HG02678 (cell line): Measurements from ENCODE around the gene NGF.

ENCODE experiments used
- ATAC-seq: cut with Tn5 transposase; IDR thresholded peaks from one replicate; pipeline ENCODE4 v1.9.1; 2021; ENCODE audit warnings: mild to moderate bottlenecking, moderate library complexity; ENCODE audit not compliant: unreplicated experiment

NGF gene

DNA sequence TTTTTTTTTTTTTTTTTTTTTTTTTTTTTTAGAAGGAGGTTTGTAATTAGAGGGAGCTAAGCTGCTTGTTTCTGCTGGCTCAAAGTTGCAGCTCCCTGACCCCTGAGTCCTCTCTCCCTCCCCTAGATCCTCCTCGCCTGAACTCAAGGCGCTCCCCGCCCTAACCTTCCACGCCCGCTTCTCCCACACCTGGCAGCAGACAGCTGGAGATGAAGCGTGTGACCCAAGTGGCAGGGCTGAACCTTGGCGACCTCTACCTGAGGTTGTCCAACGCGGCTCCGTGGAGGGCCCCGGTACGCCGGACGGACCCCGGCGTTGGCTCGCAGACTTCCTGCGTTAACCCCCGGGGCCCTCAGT, 795 bp downstream of the NGF start:
- ATAC-seq, result no peak

DNA sequence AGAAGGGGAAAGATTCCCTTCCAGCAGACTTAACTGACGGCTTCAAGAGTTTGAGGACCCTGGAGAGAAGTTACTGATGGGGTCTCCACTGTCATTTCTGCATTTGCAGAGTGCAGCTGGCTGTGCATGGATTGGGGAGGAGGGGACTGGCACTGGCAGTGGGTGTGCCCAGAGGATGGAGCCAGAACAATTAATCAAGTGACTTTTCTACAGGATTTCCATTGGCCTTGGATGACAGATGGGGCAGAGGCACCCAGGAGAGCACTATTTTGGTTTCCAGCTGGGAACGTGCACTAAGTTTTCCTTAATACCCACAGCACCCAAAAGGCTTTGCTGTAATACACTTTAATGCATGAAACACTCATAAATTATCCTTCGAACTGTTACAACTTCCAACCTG, 1.3 kb downstream of the NGF start:
- no peak for ATAC-seq

DNA sequence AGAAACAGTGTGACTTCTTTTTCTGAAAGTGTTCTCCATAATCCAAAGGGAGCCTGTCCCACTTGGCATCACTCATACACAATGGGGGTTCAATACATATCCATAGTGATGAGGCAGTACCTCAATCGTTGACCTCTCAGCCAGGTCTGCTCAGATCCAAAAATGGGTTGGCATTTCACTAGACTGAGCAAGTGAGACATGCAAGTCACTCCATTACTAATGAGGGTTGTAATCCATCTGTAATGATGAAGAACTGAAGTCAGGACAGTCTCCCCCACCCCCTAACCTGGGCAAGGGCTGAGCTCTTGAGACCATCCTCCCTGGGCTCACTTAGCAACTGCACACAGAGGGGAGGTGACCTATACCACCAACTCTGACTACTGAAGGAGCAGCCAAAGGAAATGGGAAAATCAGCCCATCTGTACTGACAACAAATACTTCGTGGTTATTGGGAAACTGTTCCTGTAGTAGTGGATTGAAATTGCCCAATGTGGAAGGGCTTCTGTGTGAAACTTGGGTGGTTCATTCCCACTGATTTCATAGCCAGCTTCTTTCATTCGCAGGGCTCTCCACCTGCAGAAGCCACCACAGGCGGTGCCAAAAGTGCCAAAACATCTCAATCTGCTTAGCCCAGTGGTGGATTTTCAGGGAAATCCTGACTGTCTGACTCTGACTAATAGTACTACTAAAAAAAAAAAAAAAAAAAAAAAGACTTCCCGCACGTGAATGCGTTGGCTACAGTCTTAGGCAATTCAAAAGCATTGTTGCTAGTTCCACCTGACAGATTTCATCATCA, 5.0 kb downstream of the NGF start:
- no peak for ATAC-seq

DNA sequence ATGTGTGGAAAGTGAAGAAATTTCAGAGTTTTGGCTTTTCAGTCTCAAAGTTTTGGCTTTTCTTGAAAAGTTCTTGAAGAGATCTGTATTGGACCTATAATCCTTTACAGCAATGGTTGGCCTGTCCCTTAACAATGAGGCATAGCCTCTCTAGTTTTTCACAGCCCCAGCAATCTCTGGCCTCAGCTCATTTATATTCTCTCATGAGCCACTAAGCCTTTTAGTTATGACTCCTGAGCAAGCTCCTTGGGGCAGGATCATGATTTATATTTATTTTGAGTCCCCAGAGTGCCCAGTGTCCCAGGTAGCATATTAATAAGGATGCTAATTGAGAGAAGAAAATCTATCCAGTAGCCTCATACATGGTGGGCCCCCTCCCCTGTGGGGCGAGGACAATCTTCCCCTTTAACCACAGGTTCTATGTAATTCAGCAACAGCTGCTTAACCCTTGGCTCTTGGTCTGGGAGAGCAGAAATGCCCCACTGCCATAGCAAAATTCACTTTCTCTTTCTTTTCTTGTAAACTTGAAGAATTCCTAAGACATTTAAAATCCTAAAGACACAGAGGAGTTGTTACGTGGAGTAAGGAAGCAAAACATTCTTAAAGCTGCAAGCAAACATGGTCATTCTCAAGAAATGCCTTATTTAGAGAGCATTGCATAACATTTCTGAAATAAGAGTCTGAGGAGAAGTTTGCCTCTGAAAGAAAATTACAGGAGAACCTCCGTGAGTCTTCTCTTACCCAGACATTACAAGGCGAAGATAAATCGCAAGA, 6.3 kb downstream of the NGF start:
- no peak for ATAC-seq

DNA sequence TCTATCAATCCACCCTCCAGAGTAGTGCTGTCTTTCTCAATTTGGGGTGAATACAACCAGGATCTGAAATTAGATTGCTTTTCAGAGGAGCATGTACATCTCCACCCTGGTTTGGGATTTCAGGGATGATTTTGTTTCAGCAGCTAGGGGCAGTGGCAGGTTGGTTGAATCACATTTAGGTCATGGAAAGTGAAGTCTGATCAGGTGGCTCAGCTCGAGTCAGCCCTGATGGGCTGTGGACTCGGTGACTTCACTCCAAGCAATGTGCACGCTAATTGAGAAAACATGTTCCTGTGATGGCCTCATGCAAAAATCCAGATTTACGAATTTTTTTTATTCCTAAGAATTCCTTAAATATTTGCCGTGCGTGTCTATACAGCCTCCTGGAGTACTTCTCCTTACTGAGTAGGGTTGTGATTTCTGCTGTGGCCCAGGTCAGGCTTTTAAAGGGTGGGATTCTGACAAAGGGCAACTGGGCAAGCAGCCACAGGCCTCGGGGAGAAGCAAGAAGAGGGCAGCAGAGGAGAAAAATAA, 7.5 kb downstream of the NGF start:
- no peak for ATAC-seq

DNA sequence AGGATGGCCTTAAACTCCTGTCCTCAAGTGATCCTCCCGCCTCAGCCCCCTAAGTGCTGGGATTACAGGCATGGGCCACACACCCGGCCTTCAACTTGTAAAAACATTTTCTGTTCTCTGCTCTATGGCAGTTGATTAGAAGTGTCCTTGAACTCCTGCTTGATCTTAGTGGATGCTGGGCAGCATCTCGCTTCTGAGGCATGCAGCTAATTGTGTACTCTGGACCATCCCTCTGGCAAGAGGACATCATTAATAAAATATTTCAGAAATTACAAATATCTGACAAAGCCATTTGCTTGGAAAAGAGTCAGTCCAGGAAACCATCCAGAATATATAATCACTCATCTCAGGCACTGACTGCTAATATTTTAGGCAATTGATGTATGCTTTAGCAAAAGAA, 8.1 kb downstream of the NGF start:
- no peak for ATAC-seq

DNA sequence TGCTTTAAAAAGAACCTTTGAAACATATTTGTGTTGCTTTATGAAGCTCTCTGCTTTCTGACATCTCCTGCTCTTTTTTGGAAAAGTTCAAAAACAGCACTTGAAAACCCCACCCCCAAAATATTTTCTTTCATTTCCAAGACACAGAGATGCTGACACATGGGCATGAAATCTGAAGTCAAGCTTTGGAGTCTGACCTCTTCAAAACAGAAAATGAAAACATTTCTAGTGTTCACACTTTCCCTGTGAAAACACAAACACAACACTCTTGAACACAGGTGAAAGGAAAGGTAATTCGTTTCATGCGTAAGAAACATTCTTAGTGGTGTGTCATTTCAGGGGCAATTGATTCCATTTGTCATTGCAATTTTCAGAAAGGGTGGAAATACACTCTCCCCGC, 10.8 kb downstream of the NGF start:
- no peak for ATAC-seq

DNA sequence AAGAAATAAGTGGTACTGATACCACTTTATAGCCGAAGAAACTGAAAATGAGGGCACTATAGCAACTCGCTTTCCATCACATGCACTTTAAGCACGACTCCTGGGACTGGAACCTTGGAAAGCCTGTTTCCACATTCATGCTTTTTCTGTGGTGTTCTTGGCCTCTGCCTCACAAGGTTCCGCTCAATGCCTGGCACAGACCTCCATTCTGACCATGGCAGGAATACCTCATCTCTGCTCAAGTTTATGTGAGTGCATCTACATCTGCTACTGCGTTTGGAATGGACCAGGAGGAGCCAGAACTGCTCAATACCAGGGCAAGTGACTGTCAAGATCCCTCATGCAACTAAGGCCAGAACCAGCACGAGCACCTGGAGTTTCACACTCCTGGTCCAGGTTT, 11.6 kb downstream of the NGF start:
- no peak for ATAC-seq

DNA sequence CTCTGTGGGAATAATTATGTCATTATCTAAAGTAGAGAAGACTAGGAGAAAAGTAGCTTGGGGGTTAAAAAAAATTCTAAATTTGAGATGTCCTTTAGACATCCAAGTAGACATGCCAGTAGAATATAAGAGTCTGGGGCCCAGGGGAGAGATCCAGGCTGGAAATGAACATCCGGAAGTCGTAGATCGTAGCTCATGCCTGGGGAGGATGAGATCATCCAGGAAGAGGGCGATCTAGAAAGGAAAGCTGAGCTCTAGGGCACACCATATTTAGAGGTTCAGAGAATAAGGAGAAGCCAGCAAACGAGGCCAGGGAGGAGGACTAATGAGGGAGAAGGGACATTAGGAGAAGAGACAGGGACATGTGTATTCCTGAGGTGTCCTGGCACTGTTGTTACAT, 12.2 kb downstream of the NGF start:
- ATAC-seq, result no peak

DNA sequence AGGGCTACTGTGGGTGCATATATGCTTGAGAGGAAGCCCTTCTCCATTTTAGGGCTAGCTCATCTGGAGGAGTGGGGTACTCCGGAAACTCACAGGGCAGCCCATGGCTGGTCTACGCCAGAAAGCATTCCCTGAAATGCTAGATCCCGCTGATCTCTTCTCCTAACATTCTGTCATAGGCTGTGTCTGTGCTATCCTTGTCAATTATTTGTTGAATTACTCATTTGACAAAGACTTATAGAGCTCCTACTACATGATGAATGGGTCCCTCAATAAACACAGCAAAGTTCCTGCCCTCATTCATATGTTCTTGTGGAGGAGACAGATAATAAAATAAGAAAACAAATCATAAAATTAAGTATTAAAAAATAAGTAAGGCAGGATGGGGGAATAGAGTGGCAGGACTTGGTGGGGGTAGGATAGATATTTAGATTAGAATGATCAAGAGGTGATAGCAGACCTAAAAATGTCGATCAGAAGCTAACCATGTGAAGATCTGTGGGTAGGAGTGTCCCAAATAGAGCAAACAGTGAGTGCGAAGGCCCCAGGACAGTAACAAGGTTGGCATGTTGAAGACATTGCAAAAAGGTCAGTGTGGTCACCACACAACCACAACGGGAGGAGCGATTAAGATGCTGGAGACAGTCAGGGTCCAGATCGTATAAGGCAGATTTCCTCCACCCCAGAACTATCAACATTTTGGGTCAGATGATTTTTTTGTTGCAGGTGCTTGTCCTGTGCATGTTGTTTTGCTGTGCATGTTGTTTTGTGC, 13.2 kb downstream of the NGF start:
- no peak for ATAC-seq

DNA sequence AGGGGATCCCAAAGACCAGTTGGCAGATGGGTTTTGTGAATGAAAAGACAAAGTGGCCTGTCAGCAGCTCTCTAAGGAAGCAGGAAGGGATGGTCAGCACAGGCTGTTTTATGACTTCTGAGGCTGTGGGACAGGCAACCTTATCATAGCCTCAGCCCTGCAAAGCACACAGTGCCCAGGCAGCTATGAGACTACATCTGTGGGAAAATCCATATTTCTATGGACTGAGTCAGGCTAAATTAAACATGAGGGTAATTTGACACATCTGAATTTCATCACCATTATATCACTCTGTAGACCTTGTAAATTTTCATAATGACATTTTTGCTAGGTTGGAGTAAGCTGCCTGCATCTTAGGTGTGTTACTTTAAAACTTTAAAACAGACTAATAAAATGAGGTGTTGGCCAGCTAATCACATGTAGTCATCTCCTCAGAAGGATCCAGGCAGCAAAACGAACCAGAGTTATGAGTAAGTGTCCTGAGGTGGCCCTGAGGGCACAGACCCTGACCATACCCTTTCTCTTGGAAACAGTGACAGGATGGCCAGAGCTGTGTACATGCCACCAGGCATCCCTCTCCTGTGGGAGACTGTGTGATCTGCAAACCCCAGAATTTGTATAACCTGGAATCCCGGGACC, 14.6 kb downstream of the NGF start:
- ATAC-seq, result no peak

DNA sequence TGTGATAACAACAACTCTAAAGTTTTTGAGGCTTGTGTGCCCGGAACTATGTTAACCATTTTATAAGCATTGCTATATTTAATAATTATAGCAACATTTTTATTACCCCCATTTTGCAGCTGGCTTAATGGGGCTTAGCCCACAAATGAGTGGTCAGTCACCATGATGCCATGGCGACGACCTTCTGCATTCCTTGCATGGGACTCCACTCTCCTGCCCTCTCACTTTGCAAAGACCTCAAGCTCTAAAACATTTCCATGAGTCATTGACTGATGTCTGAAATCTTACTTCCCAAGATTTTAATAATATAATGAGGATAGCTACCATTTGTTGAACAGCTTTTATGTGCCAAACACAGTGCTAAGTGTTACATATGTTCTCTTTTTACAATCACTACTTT, 15.4 kb downstream of the NGF start:
- no peak for ATAC-seq

DNA sequence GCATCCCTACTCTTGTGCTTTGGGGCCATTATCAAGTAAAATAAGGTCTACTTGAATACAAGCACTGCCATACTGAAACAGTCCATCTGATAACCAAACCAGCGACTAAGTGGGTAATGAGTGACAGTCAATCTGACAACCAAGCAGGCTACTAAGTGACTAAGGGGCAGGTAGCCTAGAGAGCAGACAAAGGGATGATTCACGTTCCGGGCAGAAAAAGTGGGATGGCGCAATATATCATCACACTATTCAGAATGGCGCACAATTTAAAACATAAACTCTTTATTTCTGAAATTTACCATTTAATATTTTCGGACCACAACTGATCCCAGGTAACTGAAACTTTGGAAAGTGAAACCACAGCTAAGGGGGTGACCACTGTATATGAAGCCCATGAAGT, 17.7 kb downstream of the NGF start:
- ATAC-seq, result no peak

DNA sequence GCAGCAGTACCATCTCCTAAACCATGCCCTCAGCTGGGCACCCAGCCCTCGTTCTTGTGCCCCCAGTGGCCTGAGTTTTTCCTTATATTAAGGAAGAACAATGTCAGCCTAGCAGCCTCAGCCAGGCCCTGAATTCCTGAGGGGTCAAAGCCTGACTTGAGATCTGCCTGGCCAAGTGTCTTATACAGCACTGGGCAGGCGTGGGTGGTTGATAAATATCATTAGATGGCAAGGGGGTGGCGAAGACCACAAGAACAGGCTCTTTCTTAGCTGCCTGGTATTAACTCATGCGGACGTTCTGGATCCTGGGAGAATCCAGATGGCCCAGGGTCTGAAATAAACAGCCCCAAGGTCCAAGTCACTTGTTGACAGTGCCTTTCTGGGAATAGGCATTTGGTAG, 18.3 kb downstream of the NGF start:
- ATAC-seq, result no peak

DNA sequence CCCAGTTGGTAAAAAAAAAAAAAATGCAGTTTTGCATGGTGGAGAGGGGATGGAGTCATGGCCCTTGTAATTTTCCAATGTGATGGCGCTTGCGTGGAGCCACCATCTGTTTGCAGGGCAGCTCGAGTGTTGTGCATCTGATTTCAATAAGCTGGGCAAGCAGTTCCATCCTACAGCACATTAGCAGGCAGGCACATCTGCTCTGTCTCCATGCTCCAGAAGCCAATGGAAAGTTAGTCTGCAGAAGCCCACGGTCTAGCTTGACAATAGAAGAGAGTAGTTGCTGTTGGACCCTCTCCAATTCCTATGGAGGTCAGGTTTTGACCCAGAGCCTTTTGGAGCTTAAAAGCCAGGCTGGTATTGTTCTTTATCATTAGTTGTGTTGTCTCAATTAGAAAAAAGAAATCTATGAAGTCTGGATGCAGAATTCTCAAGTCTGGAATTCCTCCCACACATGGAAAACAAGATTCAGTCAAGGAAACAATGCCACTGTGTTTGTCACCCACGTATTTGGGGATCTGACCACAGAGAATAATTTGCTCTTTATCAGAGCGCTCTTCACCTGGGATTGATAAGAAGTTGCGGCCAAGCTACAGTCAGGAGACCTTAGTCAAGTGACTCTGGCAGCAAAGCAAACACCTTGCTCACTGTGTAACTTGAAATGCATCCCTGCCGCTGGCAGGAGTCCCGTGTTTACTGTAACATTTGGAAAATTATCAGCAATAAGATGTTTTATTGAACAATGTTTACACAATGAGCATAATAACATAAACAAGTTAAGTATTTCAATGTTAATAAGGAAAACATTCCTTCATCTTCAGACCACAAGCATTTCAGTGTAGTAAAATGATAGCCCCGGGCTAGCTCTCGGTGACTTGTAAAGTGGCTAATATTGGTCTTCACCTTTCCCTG, 20.7 kb downstream of the NGF start:
- no peak for ATAC-seq

DNA sequence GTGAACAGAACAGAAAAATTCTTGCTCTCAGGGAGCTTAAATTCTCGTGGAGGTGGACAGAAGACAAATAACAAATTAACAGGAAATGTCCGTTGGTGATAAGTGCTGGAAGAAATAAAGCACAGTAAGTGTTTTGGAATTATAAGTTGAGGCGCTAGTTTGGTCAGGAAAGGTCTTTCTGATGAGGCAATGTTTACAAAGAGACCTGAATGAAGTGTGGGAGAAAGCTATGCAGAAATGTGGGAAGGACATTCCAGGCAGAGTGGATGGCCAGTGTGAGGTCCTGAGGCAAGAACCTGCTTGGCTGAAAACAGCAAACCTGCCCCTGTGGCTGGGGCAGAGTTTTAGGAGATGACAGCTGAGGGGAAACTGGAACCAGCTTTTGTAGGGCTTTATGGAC, 23.3 kb downstream of the NGF start:
- no peak for ATAC-seq

DNA sequence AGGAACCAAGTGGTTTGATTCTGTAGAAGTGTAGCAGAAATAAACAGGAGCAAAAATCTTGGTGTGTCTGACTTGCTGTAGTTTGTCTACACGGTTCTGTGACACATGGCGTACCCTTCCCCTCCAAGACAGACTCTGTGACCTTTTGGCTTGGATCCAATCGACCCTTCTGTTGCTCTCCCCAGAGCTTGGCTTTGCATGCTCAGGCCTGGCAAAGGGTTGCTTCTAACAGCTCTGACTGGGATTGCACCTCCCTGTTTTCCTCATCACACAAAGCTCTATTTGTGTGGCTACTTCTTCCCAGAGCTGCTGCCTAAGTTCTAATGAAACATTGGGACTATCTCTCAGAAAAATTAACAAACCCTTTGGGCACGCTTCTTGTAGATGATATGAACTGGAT, 24.0 kb downstream of the NGF start:
- ATAC-seq, result no peak

DNA sequence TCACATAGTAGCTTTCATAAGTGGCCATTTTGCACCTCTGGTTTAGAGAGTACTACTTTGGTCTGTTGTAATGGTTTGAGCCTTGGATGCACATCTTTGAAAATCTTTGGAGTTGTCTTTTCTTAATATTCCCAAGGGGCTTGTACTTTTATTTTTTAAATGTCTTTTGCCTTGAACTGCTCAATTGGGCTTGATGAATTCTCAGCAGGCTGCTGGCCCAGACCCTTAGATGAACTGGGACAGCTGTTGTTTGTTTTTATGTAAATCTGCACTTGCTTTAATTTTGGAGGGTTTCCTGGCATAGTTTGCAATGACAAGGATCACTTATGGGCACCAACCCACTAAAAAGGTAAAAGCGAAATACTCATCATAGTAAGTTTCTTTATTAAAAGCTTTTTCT, 24.9 kb downstream of the NGF start:
- no peak for ATAC-seq

DNA sequence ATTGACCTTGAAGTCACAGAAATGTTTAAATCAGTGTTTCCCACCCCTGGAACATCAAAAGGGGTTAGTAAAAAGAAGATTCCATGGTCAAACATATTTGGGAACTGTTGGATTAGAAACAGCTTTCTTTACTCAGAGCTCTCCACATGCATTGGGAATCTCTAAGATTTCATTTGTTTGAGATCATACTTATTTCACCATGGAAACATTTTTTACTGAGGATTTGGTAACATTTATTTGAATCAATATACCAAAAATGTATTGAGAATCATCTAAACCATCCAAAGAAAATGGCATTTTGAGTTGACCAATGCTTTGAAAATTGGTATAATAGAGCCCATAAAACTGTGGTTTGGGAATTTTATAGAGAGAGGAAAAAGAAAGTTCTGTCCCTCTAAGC, 25.3 kb downstream of the NGF start:
- no peak for ATAC-seq

DNA sequence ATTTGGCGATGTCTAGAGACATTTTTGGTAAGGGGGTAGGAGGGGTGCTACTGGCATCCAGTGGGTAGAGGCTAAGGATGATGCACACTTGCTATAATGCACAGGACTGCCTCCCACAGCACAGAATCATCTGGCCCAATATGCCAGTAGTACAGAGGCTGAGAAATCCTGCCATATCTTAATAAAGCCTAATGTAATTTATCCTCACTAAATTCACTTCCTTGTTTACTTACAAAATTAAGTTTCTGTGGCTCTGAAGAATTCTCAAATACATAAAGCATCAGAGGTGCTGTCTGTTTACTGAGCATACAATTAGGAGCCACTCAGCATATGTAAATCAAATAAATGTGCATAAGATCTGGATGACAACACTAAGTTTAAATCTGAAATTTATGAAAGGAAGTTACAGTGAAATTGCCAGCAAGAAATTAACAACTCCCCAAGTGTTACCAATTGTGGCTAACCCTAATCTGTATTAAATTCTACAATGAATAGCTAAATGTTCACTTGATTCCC, 26.5 kb downstream of the NGF start:
- ATAC-seq, result no peak
